ENCODE results near the gene ZFAND2B. TPM values are rescaled to one million over a fixed set of nuclear protein-coding genes. Genes with fewer than 3 reads are reported as not detected.

Gene ZFAND2B
- total RNA-seq, 2 experiments from 2014 or later, result 65.9 to 67.4 TPM

DNA sequence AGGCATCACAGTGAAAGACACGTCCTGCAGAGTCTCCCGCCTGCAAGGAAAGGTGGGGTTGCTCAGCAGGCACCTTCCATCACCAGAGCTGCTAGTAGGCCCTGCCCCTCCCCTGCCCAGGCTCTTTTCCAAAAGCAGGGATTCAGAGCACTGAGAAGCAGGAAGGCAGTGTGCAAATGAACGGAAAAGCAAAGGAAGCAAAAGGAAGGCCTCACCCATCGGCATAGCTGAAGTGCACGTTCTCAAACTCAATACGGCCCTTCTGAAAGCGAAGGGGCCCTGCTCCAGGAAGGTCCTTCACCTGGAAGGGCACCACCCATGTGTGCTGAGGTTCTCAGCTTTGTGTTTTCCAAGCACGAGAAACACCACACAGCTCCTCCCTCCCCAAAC is 6.4 kb downstream of the ZFAND2B start:
- no peak for DNase-seq

DNA sequence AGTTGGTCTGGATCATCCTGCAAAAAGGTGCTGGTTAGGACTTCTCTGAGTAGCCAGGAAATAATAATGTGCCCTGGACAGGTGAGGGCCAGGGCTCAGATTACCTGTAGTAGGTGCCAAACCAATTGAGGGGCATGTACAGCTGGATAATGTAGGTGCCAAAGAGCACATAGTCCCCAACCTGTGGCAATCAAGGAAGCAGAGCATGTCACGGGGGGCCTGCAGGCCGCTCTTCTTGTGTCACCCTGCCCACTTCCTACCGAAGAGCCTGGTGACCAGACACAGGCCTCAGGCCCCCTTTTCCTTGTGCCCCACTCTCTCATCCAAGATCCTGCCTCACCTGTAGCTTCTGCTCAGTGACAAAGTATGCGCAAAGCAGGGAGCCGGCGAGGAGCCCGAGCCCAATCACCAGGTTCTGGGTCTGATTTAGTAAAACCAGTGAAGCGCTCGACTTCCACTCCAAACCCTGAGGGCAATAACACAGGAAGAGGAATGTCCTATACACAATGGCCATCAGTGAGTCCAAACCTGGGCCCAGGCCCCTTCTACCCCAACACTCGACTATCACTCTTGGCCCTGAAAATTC is 7.0 kb downstream of the ZFAND2B start:
- no peak overlapping the region for H3K27ac Mint-ChIP-seq
- Histone ChIP-seq H3K36me3 (ENCODE audit: insufficient read depth, low read length) (peaks cover 12% of the 10 kb centered on the region), H3K27me3 (ENCODE audit: control insufficient read depth in 1 of 2, insufficient read depth in 2 of 2, low read length in 2 of 2) (no peaks in the 10 kb centered on the region), H3K4me3 (ENCODE audit: low read length) (no peak overlapping the region), H3K9me3 (ENCODE audit: control insufficient read depth in 1 of 2, insufficient read depth in 1 of 2, low read length in 2 of 2) (no peaks in the 10 kb centered on the region), H3K4me1 (ENCODE audit: insufficient read depth, low read length) (peaks cover 43% of the 10 kb centered on the region), H3K27ac (ENCODE audit: low read depth in 1 of 2, low read length in 2 of 2) (no peak overlapping the region)
- TF ChIP-seq, protein P1, sequence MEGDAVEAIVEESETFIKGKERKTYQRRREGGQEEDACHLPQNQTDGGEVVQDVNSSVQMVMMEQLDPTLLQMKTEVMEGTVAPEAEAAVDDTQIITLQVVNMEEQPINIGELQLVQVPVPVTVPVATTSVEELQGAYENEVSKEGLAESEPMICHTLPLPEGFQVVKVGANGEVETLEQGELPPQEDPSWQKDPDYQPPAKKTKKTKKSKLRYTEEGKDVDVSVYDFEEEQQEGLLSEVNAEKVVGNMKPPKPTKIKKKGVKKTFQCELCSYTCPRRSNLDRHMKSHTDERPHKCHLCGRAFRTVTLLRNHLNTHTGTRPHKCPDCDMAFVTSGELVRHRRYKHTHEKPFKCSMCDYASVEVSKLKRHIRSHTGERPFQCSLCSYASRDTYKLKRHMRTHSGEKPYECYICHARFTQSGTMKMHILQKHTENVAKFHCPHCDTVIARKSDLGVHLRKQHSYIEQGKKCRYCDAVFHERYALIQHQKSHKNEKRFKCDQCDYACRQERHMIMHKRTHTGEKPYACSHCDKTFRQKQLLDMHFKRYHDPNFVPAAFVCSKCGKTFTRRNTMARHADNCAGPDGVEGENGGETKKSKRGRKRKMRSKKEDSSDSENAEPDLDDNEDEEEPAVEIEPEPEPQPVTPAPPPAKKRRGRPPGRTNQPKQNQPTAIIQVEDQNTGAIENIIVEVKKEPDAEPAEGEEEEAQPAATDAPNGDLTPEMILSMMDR (IDR thresholded peaks at IDR 0.05), result no peak
- peaks cover 33% of the 10 kb centered on the region for H3K4me1 Mint-ChIP-seq (ENCODE audit: low read depth)
- DNase-seq (no peak), ATAC-seq (ENCODE audit: poor library complexity) (no peak)
- intact Hi-C loops (cut with DNase I, micrococcal nuclease), result loop anchor here in 1 of 2 experiments (2.0 to 5.0 kb wide), 2 partner anchors 15 to 156 kb away; partner anchors contain the start of genes ANKZF1 and ATG9A
- no peaks in the 10 kb centered on the region for H3K9me3 Mint-ChIP-seq
- CTCF ChIA-PET, result interaction anchor here (2.9 kb wide), 1 partner anchor 81 kb away, joined by 17 read pairs; no protein-coding TSS in a partner anchor
- H3K4me3 Mint-ChIP-seq, result no peak overlapping the region
- no peaks in the 10 kb centered on the region for H3K27me3 Mint-ChIP-seq
- POLR2A ChIA-PET, result interaction anchor here (0.6 kb wide), 1 partner anchor 17 kb away, joined by 3 read pairs; no protein-coding TSS in a partner anchor
- H3K36me3 Mint-ChIP-seq (ENCODE audit: low read depth), result peaks cover 26% of the 10 kb centered on the region

More for the DNA sequence above, 6.4 kb downstream of the ZFAND2B start:
- H3K27me3 Mint-ChIP-seq, result no peaks in the 10 kb centered on the region
- H3K4me1 ChIP-seq (ENCODE audit: insufficient read depth, low read length), result peaks cover 43% of the 10 kb centered on the region
- ATAC-seq (ENCODE audit: poor library complexity), result no peak
- no peak overlapping the region for H3K27ac Mint-ChIP-seq
- H3K36me3 Mint-ChIP-seq (ENCODE audit: low read depth), result peaks cover 31% of the 10 kb centered on the region
- intact Hi-C loops (cut with DNase I, micrococcal nuclease), result loop anchor here in 1 of 2 experiments (5.0 kb wide), 1 partner anchor 156 kb away; no protein-coding TSS in a partner anchor
- no peak overlapping the region for H3K27ac ChIP-seq (ENCODE audit: low read depth in 1 of 2, low read length in 2 of 2)
- H3K4me3 ChIP-seq (ENCODE audit: low read length), result no peak overlapping the region
- H3K4me3 Mint-ChIP-seq, result no peak overlapping the region
- no peaks in the 10 kb centered on the region for H3K27me3 ChIP-seq (ENCODE audit: control insufficient read depth in 1 of 2, insufficient read depth in 2 of 2, low read length in 2 of 2)
- peaks cover 17% of the 10 kb centered on the region for H3K36me3 ChIP-seq (ENCODE audit: insufficient read depth, low read length)
- H3K4me1 Mint-ChIP-seq (ENCODE audit: low read depth), result peaks cover 37% of the 10 kb centered on the region
- TF ChIP-seq, protein P1 (IDR thresholded peaks at IDR 0.05), result no peak
- CTCF ChIA-PET, result interaction anchor here (2.9 kb wide), 1 partner anchor 82 kb away, joined by 17 read pairs; no protein-coding TSS in a partner anchor
- H3K9me3 ChIP-seq (ENCODE audit: control insufficient read depth in 1 of 2, insufficient read depth in 1 of 2, low read length in 2 of 2), result no peaks in the 10 kb centered on the region
- no peaks in the 10 kb centered on the region for H3K9me3 Mint-ChIP-seq
- POLR2A ChIA-PET, result interaction anchor here (0.6 kb wide), 1 partner anchor 17 kb away, joined by 3 read pairs; no protein-coding TSS in a partner anchor

DNA sequence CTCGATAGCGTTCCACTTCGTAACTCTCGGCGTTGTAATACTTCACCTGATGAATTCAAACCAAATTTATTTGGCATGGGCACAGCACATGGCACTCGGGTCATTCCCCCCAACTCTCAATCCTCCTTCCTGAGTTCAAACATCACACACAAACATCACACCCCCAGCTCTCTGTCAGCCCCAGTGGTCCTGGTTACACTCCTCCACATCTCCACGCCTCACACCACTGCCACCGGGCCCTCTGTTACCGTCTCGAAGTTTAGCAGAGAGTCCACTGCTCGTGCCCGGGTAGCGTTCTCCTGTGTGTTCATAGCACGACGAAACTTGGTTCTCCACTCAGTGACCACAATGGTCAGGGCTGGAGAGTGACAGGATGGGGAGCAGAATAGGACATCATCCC is 7.6 kb downstream of the ZFAND2B start:
- H3K4me3 ChIP-seq (ENCODE audit: low read length), result no peak overlapping the region
- H3K36me3 Mint-ChIP-seq (ENCODE audit: low read depth), result peaks cover 24% of the 10 kb centered on the region
- DNase-seq, result no peak
- no peaks in the 10 kb centered on the region for H3K9me3 ChIP-seq (ENCODE audit: control insufficient read depth in 1 of 2, insufficient read depth in 1 of 2, low read length in 2 of 2)
- TF ChIP-seq, protein P1 (IDR thresholded peaks at IDR 0.05), result no peak
- no peak overlapping the region for H3K27ac Mint-ChIP-seq
- POLR2A ChIA-PET, result interaction anchor here (1.1 to 1.2 kb wide), 2 partner anchors 8 to 37 kb away, joined by 3 to 7 read pairs; partner anchors contain the start of genes CNPPD1 and ZFAND2B
- H3K4me1 ChIP-seq (ENCODE audit: insufficient read depth, low read length), result peaks cover 43% of the 10 kb centered on the region
- CTCF ChIA-PET, result interaction anchor here (2.8 kb wide), 1 partner anchor 81 kb away, joined by 13 read pairs; no protein-coding TSS in a partner anchor
- peaks cover 31% of the 10 kb centered on the region for H3K4me1 Mint-ChIP-seq (ENCODE audit: low read depth)
- H3K4me3 Mint-ChIP-seq, result no peak overlapping the region
- H3K27me3 Mint-ChIP-seq, result no peaks in the 10 kb centered on the region
- peaks cover 6% of the 10 kb centered on the region for H3K36me3 ChIP-seq (ENCODE audit: insufficient read depth, low read length)
- intact Hi-C loops (cut with DNase I, micrococcal nuclease), result loop anchor here in 1 of 2 experiments (2.0 to 5.0 kb wide), 2 partner anchors 15 to 157 kb away; partner anchors contain the start of genes ANKZF1 and ATG9A
- H3K9me3 Mint-ChIP-seq, result no peaks in the 10 kb centered on the region
- H3K27me3 ChIP-seq (ENCODE audit: control insufficient read depth in 1 of 2, insufficient read depth in 2 of 2, low read length in 2 of 2), result no peaks in the 10 kb centered on the region
- no peak overlapping the region for H3K27ac ChIP-seq (ENCODE audit: low read depth in 1 of 2, low read length in 2 of 2)
- no peak for ATAC-seq (ENCODE audit: poor library complexity)
